ENCODE measurements around the gene TMEM54. TPM values are rescaled to one million over a fixed set of nuclear protein-coding genes. Genes with fewer than 3 reads are reported as not detected.

Gene TMEM54
- total RNA-seq, 2 experiments from 2014 or later = 3.6 to 4.0 TPM

GRCh38 chr1:32865639-32866405 is 35.4 kb downstream of the TMEM54 start:
- DNase-seq = no peak
- no peak overlapping the region for H3K4me3 Mint-ChIP-seq
- H3K27me3 Mint-ChIP-seq = peaks cover 12% of the 10 kb centered on the region
- intact Hi-C loops (cut with micrococcal nuclease) = no loop called here
- H3K9me3 Mint-ChIP-seq = no peaks in the 10 kb centered on the region
- no peak overlapping the region for H3K27ac Mint-ChIP-seq
- peaks cover 5% of the 10 kb centered on the region for H3K4me1 Mint-ChIP-seq (ENCODE audit: low read depth)
- H3K36me3 Mint-ChIP-seq = peaks cover 10% of the 10 kb centered on the region
- ChIA-PET CTCF (interaction anchor here (1.5 to 2.0 kb wide), 2 partner anchors 21 to 154 kb away, joined by 4 to 6 read pairs; no protein-coding TSS in a partner anchor), POLR2A (no interaction called here)

GRCh38 chr1:32864375-32865019 is 36.7 kb downstream of the TMEM54 start:
- no peak overlapping the region for H3K27ac Mint-ChIP-seq
- DNase-seq = peak; percentile 4
- peaks cover 5% of the 10 kb centered on the region for H3K27me3 Mint-ChIP-seq
- H3K4me1 Mint-ChIP-seq (ENCODE audit: low read depth) = no peaks in the 10 kb centered on the region
- intact Hi-C loops (cut with micrococcal nuclease) = no loop called here
- ChIA-PET CTCF (interaction anchor here (1.9 kb wide), 1 partner anchor 152 kb away, joined by 4 read pairs; no protein-coding TSS in a partner anchor), POLR2A (no interaction called here)
- no peak overlapping the region for H3K4me3 Mint-ChIP-seq
- H3K9me3 Mint-ChIP-seq = no peaks in the 10 kb centered on the region
- peaks cover 10% of the 10 kb centered on the region for H3K36me3 Mint-ChIP-seq

GRCh38 chr1:32863881-32864245 is 37.3 kb downstream of the TMEM54 start:
- no peaks in the 10 kb centered on the region for H3K27me3 Mint-ChIP-seq
- H3K4me3 Mint-ChIP-seq = no peak overlapping the region
- no peaks in the 10 kb centered on the region for H3K9me3 Mint-ChIP-seq
- POLR2A ChIA-PET = interaction anchor here (0.6 kb wide), 1 partner anchor 27 kb away, joined by 3 read pairs; no protein-coding TSS in a partner anchor
- H3K36me3 Mint-ChIP-seq = peaks cover 10% of the 10 kb centered on the region
- CTCF ChIA-PET = interaction anchor here (1.5 to 1.9 kb wide), 2 partner anchors 12 to 152 kb away, joined by 4 to 6 read pairs; no protein-coding TSS in a partner anchor
- intact Hi-C loops (cut with micrococcal nuclease) = no loop called here
- H3K4me1 Mint-ChIP-seq (ENCODE audit: low read depth) = no peaks in the 10 kb centered on the region
- H3K27ac Mint-ChIP-seq = no peak overlapping the region
- DNase-seq = peak; percentile 4

GRCh38 chr1:32863218-32863880 is 37.8 kb downstream of the TMEM54 start:
- Mint-ChIP-seq H3K27ac (no peak overlapping the region), H3K36me3 (peaks cover 10% of the 10 kb centered on the region), H3K27me3 (no peaks in the 10 kb centered on the region), H3K4me1 (ENCODE audit: low read depth) (no peaks in the 10 kb centered on the region), H3K4me3 (no peak overlapping the region), H3K9me3 (no peaks in the 10 kb centered on the region)
- ChIA-PET POLR2A (interaction anchor here (0.6 kb wide), 1 partner anchor 26 kb away, joined by 3 read pairs; no protein-coding TSS in a partner anchor), CTCF (interaction anchor here (0.6 to 1.9 kb wide), 4 partner anchors 13 to 151 kb away, joined by 3 to 6 read pairs (median 4); no protein-coding TSS in a partner anchor)
- intact Hi-C loops (cut with micrococcal nuclease) = no loop called here
- peak; percentile 2 for DNase-seq

- Mint-ChIP-seq H3K4me1 (ENCODE audit: low read depth) (no peaks in the 10 kb centered on the region), H3K4me3 (no peak overlapping the region), H3K27ac (no peak overlapping the region), H3K27me3 (no peaks in the 10 kb centered on the region), H3K36me3 (peaks cover 11% of the 10 kb centered on the region), H3K9me3 (no peaks in the 10 kb centered on the region)
- POLR2A ChIA-PET = no interaction called here
- intact Hi-C loops (cut with micrococcal nuclease) = no loop called here
- DNase-seq = no peak
- CTCF ChIA-PET = interaction anchor here (0.6 to 3.2 kb wide), 6 partner anchors 10 to 150 kb away, joined by 3 to 17 read pairs (median 4); no protein-coding TSS in a partner anchor
Measured at GRCh38 chr1:32861904-32862695, 39.1 kb downstream of the TMEM54 start.

- Mint-ChIP-seq H3K36me3 (peaks cover 16% of the 10 kb centered on the region), H3K4me3 (no peak overlapping the region), H3K27me3 (no peaks in the 10 kb centered on the region), H3K4me1 (ENCODE audit: low read depth) (no peaks in the 10 kb centered on the region), H3K9me3 (no peaks in the 10 kb centered on the region), H3K27ac (no peak overlapping the region)
- DNase-seq = no peak
- CTCF ChIA-PET = interaction anchor here (1.0 to 3.2 kb wide), 4 partner anchors 12 to 148 kb away, joined by 3 to 17 read pairs (median 4); no protein-coding TSS in a partner anchor
- POLR2A ChIA-PET = no interaction called here
- intact Hi-C loops (cut with micrococcal nuclease) = no loop called here
Measured at GRCh38 chr1:32860566-32860965, 40.6 kb downstream of the TMEM54 start.

GRCh38 chr1:32859915-32860314 is 41.3 kb downstream of the TMEM54 start:
- POLR2A ChIA-PET = no interaction called here
- no peak overlapping the region for H3K27ac Mint-ChIP-seq
- H3K9me3 Mint-ChIP-seq = no peaks in the 10 kb centered on the region
- CTCF ChIA-PET = interaction anchor here (0.6 to 3.2 kb wide), 5 partner anchors 12 to 238 kb away, joined by 3 to 17 read pairs (median 3); no protein-coding TSS in a partner anchor
- H3K36me3 Mint-ChIP-seq = peaks cover 17% of the 10 kb centered on the region
- DNase-seq = no peak
- H3K4me3 Mint-ChIP-seq = no peak overlapping the region
- H3K4me1 Mint-ChIP-seq (ENCODE audit: low read depth) = no peaks in the 10 kb centered on the region
- intact Hi-C loops (cut with micrococcal nuclease) = no loop called here
- no peaks in the 10 kb centered on the region for H3K27me3 Mint-ChIP-seq

GRCh38 chr1:32858791-32859190 is 42.4 kb downstream of the TMEM54 start:
- H3K27me3 Mint-ChIP-seq = no peaks in the 10 kb centered on the region
- no peak overlapping the region for H3K27ac Mint-ChIP-seq
- H3K4me3 Mint-ChIP-seq = no peak overlapping the region
- no peaks in the 10 kb centered on the region for H3K4me1 Mint-ChIP-seq (ENCODE audit: low read depth)
- H3K9me3 Mint-ChIP-seq = no peaks in the 10 kb centered on the region
- DNase-seq = no peak
- H3K36me3 Mint-ChIP-seq = peaks cover 24% of the 10 kb centered on the region
- ChIA-PET POLR2A (no interaction called here), CTCF (interaction anchor here (3.2 kb wide), 1 partner anchor 13 kb away, joined by 17 read pairs; no protein-coding TSS in a partner anchor)
- intact Hi-C loops (cut with micrococcal nuclease) = no loop called here

GRCh38 chr1:32858136-32858535 is 43.1 kb downstream of the TMEM54 start:
- CTCF ChIA-PET = no interaction called here
- no peaks in the 10 kb centered on the region for H3K27me3 Mint-ChIP-seq
- no peak overlapping the region for H3K4me3 Mint-ChIP-seq
- no peak for DNase-seq
- POLR2A ChIA-PET = no interaction called here
- H3K27ac Mint-ChIP-seq = no peak overlapping the region
- H3K4me1 Mint-ChIP-seq (ENCODE audit: low read depth) = no peaks in the 10 kb centered on the region
- H3K36me3 Mint-ChIP-seq = peaks cover 27% of the 10 kb centered on the region
- H3K9me3 Mint-ChIP-seq = no peaks in the 10 kb centered on the region
- intact Hi-C loops (cut with micrococcal nuclease) = no loop called here

- intact Hi-C loops (cut with micrococcal nuclease) = no loop called here
- Mint-ChIP-seq H3K9me3 (no peaks in the 10 kb centered on the region), H3K27ac (no peak overlapping the region), H3K27me3 (no peaks in the 10 kb centered on the region), H3K4me1 (ENCODE audit: low read depth) (no peaks in the 10 kb centered on the region), H3K4me3 (no peak overlapping the region), H3K36me3 (peaks cover 22% of the 10 kb centered on the region)
- POLR2A ChIA-PET = no interaction called here
- CTCF ChIA-PET = no interaction called here
- DNase-seq = no peak
Measured at GRCh38 chr1:32855861-32856617, 45.1 kb downstream of the TMEM54 start.

All from activated CD4-positive, alpha-beta memory T cell treated with anti-CD3 and anti-CD28 coated beads for 36 hours (primary cell).